Measurements from ENCODE around the gene RASGEF1C.

RASGEF1C gene

DNA sequence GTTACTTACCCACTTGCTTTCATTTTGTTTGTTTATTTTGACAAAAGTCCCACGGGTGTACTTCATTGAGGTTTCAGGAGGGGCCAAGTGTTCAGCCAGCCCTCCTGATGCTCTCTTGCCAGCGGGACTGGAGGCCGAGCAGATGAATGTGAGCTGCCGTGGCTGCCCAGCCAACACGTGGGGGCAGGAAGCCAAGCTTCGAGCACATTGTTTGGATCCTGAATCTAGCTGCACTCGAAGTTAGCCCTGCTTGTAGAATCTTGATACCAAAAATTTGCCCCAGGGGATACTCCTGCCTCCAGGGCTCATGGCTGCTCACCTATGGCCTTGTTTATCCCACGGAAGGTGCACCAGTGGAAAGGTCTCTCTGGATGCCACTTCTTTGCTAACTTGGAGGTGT lies 49.3 kb downstream of the RASGEF1C start:
- no peak for DNase-seq

GRCh38 chr5:180157866-180158265 lies 51.1 kb downstream of the RASGEF1C start:
- DNase-seq, result no peak

GRCh38 chr5:180156141-180156540 lies 52.9 kb downstream of the RASGEF1C start:
- DNase-seq, result no peak

DNA sequence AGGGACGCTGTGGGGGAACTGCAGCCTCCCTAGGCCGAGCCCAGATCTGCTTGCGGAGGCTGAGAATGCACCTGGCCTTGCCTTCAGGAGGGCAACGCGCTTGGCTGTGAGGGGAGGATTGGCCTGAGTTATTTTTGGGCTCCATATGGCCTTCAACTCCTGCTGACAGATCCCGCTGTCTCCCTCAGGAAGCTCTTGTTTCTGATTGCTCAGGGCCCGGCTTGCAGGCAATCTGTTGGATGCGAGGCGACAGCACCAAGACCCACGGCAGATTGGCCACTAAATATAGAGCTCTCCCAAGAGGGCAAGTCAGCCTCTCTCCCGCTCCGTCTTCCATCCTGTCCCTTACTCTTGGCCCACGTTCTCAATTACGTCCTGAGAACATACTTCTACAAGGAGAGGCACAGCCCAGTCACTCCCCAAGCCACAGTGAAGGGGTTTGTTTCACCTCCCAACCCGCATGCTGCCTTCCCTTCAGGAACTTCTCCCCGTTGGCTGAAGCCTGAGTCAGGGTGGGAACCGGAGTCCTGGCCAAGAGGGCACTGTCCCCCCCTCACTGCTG lies 53.6 kb downstream of the RASGEF1C start:
- no peak for DNase-seq

- no peak for DNase-seq
Observed at GRCh38 chr5:180154821-180155364, 54.1 kb downstream of the RASGEF1C start.

- DNase-seq, result no peak
Observed at GRCh38 chr5:180153991-180154390, 55.0 kb downstream of the RASGEF1C start.

DNA sequence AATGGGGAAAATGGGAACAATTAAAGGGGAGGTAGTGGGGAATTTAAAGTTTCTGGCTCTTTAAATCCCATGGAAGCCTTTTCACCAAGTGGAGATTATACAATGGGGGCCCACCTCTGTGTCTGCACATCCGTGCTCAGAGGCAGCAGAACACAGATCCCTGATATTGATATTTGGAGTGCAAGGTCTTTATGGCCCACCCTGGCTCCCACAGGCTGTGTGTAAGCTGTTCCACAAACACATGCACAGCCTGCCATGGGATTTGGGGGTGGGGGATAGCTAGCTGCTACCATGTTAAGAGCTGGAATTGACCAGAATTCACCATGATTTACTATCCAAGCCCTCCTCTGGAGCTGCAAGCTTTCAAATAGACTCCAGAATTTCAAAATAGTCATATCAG lies 55.9 kb downstream of the RASGEF1C start:
- no peak for DNase-seq

DNA sequence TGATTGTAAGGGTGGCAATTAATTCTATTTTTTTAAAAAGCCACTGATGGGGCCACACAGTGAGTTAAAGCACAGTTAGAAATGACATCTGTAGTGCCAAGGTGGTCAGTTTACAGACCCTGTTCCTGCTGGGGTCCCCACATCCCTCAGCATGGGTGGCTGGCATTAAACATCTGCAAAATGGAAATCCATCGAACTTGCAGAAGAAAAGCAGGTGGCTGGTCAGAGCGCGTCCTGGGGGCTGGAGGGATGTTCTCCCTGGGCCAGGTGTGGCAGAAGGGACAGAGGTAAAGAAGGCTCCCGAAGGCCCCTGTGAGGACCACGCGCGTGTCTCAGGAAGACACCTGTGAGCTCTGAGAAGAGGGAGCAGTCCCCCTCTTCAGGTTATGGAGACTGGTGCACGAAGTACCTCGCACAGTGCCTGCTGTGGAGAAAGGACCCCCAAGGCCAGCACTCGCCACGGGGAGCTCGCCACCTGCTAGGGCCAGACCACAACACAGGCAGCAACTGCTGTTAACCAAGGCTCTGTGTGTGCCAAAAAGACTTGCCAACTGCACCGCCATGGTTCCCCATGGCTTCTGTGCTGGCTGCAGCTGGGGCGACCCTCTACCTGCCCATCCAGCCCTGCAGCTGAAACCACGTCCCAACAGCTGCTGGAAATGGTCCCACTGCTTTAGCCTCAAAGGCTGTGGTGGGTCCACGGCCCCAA lies 65.2 kb downstream of the RASGEF1C start:
- DNase-seq, result no peak

DNA sequence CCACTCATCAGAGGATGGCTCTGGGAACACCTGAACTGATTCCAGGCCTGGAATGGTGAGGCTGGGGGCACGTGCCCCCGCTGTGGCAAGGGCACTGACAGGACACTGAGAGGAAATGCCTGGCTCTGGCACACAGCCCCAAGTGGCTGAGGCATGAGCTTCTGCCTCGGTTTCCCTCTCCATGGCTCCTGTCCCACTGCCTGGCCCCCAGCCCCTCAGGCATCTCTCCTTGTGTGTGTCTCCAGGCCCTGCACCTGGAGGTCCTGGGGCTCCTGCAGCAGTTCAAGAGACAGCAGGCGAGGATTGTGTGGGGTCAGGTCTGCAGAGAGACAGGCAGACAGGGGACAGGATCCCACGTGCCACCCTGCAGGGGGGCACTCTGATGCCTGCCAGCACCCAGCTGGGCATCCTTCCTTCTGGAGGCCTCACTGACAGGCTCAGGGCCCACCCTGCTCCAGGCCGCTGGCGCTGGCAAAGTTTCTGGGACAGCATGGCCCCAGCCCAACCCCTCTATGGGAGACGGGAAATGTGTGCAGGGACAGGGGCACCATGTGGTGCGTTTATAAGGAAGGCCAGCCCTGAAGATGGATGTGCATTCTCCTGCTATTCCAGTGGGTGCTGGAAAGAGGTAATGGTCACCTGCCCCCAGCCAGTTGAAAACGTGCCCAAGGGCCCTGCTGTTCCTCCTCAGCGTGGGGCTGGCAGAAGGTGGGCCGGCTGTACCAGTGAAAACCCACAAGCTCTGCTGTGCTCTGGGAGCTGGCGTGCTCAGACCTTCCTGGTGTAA lies 66.0 kb downstream of the RASGEF1C start:
- DNase-seq, result no peak

DNA sequence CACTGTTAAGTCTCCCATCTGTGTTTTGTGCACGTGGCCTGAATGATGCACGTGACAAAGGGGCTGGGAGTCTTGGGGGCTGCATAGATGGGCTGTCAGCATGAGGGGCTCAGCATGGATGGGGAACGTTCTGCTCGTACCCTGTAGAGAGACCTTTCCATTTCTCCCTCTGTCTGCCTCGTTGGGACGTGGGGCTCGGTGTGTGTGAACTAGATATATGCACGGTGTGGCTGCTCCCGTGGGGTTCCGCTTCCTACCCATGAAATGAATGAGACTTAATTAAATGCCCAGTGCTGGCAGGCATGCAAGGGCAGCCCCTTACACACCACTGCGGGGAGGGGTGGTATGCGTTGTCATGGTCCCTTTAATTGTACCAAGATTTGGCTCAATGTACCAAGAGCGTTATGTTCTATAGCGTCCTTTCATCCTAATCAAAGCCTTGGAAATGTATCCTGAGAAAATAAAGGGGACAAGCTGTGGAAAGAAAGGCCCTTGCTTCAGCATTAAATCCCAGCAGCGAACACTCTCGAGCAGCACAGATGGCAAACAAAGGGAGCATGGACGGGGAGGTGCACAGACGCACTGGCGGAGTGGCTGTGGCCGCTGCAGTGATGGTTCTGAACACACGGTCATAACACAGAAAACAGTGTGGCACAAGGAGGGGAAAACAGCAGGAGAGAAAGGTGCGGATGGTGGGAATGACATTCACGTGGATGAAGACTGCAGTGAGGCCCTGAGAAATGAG lies 66.8 kb downstream of the RASGEF1C start:
- DNase-seq, result no peak

DNA sequence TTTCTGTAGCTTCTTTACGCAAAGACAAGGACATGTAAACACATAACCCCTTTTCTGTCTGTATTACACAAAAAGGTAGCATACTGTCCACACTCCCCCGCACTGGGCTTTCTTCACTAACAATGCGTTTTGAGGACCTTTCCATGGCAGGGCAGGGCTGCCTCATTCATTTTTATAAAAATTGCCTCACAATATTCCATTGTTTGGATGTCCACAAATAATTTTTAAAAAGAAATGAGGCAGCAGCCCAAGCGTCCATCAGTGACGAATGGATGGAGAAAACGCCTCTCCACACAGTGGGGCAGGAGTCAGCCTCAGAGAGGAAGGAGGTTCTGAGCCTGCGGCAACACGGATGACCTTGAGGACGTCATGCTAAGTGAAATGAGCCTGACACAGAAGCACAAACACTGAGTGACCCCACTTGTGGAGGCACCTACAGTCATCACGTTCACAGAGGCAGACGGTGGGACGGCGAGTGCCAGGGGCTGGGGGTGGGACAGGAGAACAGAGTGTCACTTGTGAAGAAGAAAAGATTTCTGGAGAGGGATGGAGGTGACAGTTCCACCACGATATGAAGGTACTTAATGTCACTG lies 67.8 kb downstream of the RASGEF1C start:
- no peak for DNase-seq

DNA sequence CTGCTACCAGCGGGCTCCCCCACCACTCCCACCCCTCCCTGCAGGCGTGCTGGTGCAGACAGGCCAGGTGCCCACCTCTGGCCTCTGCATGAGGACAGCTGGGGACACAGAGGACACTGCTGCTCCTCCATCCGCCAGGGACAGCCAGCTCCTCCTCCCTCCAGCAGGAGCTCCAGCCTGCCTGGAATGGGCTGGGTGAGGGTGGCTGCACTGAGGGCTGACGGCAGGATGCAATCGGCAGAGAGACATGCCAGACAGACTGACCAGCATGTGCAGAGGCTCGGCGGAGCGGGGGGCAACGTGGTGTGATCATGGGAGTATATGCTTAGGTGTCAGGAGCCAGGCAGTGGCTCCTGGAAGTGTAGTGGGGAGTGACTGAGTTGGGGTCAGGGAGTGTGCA lies 68.4 kb downstream of the RASGEF1C start:
- DNase-seq, result no peak

DNA sequence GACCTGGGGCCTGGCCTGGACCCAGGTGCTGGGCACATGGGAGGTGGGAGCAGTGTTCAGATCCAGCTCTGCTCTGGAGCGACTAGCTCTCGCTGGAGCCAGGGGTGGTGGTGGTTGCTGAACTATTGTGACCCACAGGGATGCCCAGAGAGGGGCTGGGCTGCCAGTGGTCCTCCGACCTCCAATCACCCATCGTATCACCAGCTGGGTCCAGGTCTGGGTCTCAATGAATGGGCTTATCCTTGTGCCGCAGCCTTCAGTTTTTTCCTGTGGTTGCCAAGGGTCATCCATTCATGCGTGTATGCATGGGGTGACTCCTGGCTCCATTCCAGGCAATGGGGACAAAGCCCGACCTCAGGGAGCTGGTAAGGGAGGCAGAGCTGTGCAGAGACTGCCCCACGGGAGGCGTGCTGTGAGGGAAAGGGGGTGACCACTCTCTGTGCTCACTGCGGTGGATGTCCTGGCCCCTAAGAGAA lies 68.9 kb downstream of the RASGEF1C start:
- DNase-seq, result no peak

- no peak for DNase-seq
Observed at GRCh38 chr5:180139731-180140055, 69.3 kb downstream of the RASGEF1C start.

- DNase-seq, result no peak
Observed at GRCh38 chr5:180138976-180139730, 69.9 kb downstream of the RASGEF1C start.

DNA sequence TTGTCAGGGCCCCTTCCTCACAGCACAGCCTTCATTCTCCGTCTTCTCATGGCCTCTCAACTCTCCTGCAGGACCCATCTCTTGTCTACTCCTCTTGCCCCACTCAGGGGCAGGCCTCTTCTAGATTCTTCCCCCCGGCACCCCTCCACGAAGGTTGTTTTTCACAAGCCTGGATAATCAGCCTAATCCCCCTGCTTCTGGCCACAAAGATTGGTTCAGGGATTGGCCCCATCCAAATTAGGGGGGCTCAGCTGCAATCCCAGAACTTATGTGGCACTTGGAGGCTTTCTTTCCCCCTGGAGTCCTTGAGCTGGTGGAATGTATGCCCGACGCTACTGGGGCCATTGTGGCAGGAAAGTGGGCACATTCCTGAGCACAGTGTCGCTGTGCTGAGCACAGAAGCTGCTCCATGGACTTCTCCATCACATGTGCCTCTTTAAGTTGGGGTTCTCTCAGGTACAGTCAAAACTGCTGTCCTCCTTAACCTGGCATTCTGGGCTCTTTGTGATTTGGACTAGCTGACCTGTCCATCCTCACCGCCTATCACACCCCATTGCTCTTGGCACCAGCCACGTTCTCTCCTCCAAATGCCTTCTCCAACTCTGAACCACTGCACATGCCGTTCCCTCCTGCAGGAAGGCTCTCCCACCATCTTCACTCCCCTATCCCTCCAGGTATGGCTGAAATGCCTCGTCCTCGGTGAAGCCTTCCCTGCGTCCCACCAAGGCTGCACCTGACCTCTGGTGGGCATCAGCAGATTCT lies 70.6 kb downstream of the RASGEF1C start:
- no peak for DNase-seq

GRCh38 chr5:180137401-180138213 lies 71.4 kb downstream of the RASGEF1C start:
- no peak for DNase-seq

GRCh38 chr5:180136630-180137381 lies 72.2 kb downstream of the RASGEF1C start:
- DNase-seq, result no peak

GRCh38 chr5:180135967-180136629 lies 72.9 kb downstream of the RASGEF1C start:
- DNase-seq, result no peak

Data from hematopoietic multipotent progenitor cell treated with erythropoietin and hydrocortisone succinate and interleukin-3 and kit ligand, for 6 days (in vitro differentiated cells).